ENCODE data around the gene FAT2. TPM values are rescaled to one million over a fixed set of nuclear protein-coding genes. Genes with fewer than 3 reads are reported as not detected.

FAT2 gene
- total and polyA plus RNA-seq, 2 experiments from 2014 or later, result 0.06 to 0.59 TPM

DNA sequence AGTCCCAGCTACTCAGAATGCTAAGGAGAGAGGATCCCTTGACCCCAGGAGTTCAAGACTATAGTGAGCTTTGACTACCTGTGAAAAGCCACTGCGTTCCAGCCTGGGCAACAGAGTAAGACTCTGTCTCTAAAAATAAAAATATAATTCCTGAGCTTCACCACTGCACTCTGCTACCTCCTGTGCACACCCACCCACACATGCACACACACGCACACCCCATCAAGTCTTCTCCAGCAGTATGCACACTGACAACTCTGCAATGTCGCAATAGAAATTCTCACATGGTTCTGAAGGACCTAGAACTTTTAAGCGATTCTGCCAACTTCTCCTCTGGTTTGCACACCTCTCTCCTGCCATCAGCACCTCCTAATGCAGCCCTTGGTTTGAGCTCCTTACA lies 47.5 kb upstream of the FAT2 start (continued):
- TF ChIP-seq CREB1 (CRISPR knock-in tag; IDR thresholded peaks at IDR 0.05; ENCODE audit: low read depth), result no peak
- no peak for TF ChIP-seq JUNB (IDR thresholded peaks at IDR 0.05; ENCODE audit: unreplicated experiment)
- TF ChIP-seq ZNF331 (CRISPR knock-in tag; IDR thresholded peaks at IDR 0.05; ENCODE audit: low read depth), result no peak
- TF ChIP-seq, protein P1, sequence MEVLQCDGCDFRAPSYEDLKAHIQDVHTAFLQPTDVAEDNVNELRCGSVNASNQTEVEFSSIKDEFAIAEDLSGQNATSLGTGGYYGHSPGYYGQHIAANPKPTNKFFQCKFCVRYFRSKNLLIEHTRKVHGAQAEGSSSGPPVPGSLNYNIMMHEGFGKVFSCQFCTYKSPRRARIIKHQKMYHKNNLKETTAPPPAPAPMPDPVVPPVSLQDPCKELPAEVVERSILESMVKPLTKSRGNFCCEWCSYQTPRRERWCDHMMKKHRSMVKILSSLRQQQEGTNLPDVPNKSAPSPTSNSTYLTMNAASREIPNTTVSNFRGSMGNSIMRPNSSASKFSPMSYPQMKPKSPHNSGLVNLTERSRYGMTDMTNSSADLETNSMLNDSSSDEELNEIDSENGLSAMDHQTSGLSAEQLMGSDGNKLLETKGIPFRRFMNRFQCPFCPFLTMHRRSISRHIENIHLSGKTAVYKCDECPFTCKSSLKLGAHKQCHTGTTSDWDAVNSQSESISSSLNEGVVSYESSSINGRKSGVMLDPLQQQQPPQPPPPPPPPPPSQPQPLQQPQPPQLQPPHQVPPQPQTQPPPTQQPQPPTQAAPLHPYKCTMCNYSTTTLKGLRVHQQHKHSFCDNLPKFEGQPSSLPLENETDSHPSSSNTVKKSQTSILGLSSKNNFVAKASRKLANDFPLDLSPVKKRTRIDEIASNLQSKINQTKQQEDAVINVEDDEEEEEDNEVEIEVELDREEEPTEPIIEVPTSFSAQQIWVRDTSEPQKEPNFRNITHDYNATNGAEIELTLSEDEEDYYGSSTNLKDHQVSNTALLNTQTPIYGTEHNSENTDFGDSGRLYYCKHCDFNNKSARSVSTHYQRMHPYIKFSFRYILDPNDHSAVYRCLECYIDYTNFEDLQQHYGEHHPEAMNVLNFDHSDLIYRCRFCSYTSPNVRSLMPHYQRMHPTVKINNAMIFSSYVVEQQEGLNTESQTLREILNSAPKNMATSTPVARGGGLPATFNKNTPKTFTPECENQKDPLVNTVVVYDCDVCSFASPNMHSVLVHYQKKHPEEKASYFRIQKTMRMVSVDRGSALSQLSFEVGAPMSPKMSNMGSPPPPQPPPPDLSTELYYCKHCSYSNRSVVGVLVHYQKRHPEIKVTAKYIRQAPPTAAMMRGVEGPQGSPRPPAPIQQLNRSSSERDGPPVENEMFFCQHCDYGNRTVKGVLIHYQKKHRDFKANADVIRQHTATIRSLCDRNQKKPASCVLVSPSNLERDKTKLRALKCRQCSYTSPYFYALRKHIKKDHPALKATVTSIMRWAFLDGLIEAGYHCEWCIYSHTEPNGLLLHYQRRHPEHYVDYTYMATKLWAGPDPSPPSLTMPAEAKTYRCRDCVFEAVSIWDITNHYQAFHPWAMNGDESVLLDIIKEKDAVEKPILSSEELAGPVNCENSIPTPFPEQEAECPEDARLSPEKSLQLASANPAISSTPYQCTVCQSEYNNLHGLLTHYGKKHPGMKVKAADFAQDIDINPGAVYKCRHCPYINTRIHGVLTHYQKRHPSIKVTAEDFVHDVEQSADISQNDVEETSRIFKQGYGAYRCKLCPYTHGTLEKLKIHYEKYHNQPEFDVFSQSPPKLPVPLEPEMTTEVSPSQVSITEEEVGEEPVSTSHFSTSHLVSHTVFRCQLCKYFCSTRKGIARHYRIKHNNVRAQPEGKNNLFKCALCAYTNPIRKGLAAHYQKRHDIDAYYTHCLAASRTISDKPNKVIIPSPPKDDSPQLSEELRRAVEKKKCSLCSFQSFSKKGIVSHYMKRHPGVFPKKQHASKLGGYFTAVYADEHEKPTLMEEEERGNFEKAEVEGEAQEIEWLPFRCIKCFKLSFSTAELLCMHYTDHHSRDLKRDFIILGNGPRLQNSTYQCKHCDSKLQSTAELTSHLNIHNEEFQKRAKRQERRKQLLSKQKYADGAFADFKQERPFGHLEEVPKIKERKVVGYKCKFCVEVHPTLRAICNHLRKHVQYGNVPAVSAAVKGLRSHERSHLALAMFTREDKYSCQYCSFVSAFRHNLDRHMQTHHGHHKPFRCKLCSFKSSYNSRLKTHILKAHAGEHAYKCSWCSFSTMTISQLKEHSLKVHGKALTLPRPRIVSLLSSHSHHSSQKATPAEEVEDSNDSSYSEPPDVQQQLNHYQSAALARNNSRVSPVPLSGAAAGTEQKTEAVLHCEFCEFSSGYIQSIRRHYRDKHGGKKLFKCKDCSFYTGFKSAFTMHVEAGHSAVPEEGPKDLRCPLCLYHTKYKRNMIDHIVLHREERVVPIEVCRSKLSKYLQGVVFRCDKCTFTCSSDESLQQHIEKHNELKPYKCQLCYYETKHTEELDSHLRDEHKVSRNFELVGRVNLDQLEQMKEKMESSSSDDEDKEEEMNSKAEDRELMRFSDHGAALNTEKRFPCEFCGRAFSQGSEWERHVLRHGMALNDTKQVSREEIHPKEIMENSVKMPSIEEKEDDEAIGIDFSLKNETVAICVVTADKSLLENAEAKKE (CRISPR knock-in tag; IDR thresholded peaks at IDR 0.05), result no peak
- TF ChIP-seq NANOG (IDR thresholded peaks at IDR 0.05; ENCODE audit: borderline replicate concordance), result no peak
- no peak for TF ChIP-seq ZNF114 (CRISPR knock-in tag; IDR thresholded peaks at IDR 0.05)
- TF ChIP-seq EZH2 (IDR thresholded peaks at IDR 0.05; ENCODE audit: low read depth, unreplicated experiment), result no peak

DNA sequence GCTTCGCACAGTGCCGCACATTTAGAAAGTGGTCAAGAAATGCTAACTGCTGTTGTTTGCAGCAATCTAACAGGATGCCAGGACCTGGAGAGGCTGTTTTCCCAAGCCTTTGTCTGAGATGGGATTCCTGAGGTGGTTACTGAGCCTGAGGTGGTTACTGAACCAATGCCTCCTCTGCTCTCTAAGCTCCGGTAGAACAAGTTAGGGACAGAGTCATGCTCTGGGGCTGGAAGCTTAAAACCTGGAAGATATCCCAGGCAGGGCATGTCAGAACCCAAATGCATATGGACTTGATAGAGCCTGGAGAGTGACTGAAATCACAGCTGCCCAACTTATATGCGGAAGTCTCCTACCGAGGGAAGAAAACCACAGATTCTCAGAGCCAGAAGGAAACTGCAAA lies 46.5 kb upstream of the FAT2 start:
- H3K4me2 ChIP-seq, result no peak overlapping the region
- no peaks in the 10 kb centered on the region for H3K36me3 Mint-ChIP-seq (ENCODE audit: low read depth)
- H3K27me3 Mint-ChIP-seq (ENCODE audit: insufficient read depth, low read depth, poor library complexity), result peaks cover 5% of the 10 kb centered on the region
- no peaks in the 10 kb centered on the region for H3K36me3 ChIP-seq (ENCODE audit: insufficient read depth)
- peaks cover 2% of the 10 kb centered on the region; the same call in 2 of the 3 replicates for H3K4me1 Mint-ChIP-seq
- no peaks in the 10 kb centered on the region for H3K9me2 ChIP-seq (ENCODE audit: insufficient read depth)
- H3K4me1 ChIP-seq (ENCODE audit: insufficient read depth), result no peaks in the 10 kb centered on the region; the same call in 1 of the 2 replicates
- H4K20me1 ChIP-seq (replicated peaks; ENCODE audit: insufficient read depth), result no peaks in the 10 kb centered on the region; the same call in 1 of the 2 replicates
- H3K4me3 ChIP-seq, result no peak overlapping the region
- no peaks in the 10 kb centered on the region for H3F3A ChIP-seq (replicated peaks; ENCODE audit: low read depth)
- H3K79me2 ChIP-seq (replicated peaks; ENCODE audit: insufficient read depth), result no peaks in the 10 kb centered on the region
- H3K27ac Mint-ChIP-seq, result no peak overlapping the region
- no peak for DNase-seq (ENCODE audit: low spot score)
- no peak for TF ChIP-seq CREB1 (CRISPR knock-in tag; IDR thresholded peaks at IDR 0.05; ENCODE audit: low read depth)
- TF ChIP-seq ZNF114 (CRISPR knock-in tag; IDR thresholded peaks at IDR 0.05), result no peak
- TF ChIP-seq, protein P2, sequence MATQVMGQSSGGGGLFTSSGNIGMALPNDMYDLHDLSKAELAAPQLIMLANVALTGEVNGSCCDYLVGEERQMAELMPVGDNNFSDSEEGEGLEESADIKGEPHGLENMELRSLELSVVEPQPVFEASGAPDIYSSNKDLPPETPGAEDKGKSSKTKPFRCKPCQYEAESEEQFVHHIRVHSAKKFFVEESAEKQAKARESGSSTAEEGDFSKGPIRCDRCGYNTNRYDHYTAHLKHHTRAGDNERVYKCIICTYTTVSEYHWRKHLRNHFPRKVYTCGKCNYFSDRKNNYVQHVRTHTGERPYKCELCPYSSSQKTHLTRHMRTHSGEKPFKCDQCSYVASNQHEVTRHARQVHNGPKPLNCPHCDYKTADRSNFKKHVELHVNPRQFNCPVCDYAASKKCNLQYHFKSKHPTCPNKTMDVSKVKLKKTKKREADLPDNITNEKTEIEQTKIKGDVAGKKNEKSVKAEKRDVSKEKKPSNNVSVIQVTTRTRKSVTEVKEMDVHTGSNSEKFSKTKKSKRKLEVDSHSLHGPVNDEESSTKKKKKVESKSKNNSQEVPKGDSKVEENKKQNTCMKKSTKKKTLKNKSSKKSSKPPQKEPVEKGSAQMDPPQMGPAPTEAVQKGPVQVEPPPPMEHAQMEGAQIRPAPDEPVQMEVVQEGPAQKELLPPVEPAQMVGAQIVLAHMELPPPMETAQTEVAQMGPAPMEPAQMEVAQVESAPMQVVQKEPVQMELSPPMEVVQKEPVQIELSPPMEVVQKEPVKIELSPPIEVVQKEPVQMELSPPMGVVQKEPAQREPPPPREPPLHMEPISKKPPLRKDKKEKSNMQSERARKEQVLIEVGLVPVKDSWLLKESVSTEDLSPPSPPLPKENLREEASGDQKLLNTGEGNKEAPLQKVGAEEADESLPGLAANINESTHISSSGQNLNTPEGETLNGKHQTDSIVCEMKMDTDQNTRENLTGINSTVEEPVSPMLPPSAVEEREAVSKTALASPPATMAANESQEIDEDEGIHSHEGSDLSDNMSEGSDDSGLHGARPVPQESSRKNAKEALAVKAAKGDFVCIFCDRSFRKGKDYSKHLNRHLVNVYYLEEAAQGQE (IDR thresholded peaks at IDR 0.05; ENCODE audit: unreplicated experiment), result no peak
- TF ChIP-seq JUNB (IDR thresholded peaks at IDR 0.05; ENCODE audit: unreplicated experiment), result no peak
- TF ChIP-seq, protein P3, sequence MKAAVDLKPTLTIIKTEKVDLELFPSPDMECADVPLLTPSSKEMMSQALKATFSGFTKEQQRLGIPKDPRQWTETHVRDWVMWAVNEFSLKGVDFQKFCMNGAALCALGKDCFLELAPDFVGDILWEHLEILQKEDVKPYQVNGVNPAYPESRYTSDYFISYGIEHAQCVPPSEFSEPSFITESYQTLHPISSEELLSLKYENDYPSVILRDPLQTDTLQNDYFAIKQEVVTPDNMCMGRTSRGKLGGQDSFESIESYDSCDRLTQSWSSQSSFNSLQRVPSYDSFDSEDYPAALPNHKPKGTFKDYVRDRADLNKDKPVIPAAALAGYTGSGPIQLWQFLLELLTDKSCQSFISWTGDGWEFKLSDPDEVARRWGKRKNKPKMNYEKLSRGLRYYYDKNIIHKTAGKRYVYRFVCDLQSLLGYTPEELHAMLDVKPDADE (IDR thresholded peaks at IDR 0.05), result no peak
- H3K9me3 Mint-ChIP-seq, result no peaks in the 10 kb centered on the region; the same call in 2 of the 3 replicates
- H3K27me3 ChIP-seq (ENCODE audit: insufficient read depth), result no peaks in the 10 kb centered on the region
- peak; percentile 50 for ATAC-seq
- no peak overlapping the region for H3K4me3 Mint-ChIP-seq
- no peak overlapping the region for H2AFZ ChIP-seq
- H3K27ac ChIP-seq (ENCODE audit: low read depth), result no peak overlapping the region
